Left kidney (tissue), 2 donors: Measurements from ENCODE around the gene SETD7. TPM values are rescaled to one million over a fixed set of nuclear protein-coding genes. Genes with fewer than 3 reads are reported as not detected.
"Not testable (repeated sequence)": the region's sequence is repeated elsewhere in the genome, so short reads cannot be mapped to it uniquely, and the experiment has no call there.

Source experiments
- DNase-seq: peaks from one replicate; pipeline ENCODE4 v3.0.0-alpha.2; 2013
- polyA plus RNA-seq: library from polyadenylated mRNA; unstranded; fragments of 120-200 nt; gene quantifications from one replicate; pipeline ENCODE4 v1.2.1, GENCODE V29; 2013; ENCODE audit not compliant: insufficient read length

The SETD7 gene
- polyA plus RNA-seq, 1 donor, result 14.4 TPM

DNA sequence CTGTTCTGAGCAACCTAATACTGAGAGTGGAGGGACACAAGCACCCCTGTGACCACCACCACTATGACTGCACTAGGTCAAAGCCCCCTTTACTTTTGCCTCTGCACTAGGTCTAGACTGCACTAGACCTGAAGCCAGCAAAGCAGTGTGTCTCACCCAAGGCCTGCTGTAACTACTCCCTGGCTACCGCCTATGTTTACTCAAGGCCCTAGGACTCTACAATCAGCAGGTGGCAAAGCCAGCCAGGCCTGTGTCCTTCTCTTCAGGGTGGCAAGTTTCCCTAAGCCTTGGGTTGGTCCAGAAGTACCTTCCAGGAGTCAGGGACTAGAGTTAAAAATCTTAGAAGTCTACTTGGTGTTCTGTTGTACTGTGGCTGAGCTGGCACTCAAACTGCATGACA lies 86.2 kb downstream of the SETD7 start:
- DNase-seq, result no peak

GRCh38 chr4:139469216-139469615 lies 86.8 kb downstream of the SETD7 start:
- no peak for DNase-seq

DNA sequence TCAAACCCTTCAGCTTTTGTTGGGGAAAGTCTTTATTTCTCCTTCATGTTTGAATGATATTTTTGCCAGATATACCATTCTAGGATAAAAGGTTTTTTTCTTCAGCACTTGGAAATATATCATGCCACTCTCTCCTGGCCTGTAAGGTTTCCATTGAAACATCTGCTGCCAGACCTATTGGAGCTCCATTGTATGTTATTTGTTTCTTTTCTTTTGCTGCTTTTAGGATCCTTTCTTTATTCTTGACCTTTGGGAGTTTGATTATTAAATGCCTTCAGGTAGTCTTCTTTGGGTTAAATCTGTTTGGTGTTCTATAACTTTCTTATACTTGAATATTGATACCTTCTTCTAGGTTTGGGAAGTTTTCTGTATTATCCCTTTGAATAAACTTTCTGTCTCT lies 87.3 kb downstream of the SETD7 start:
- DNase-seq, result not testable (repeated sequence)

GRCh38 chr4:139465922-139466321 lies 90.1 kb downstream of the SETD7 start:
- DNase-seq, result no peak

GRCh38 chr4:139464512-139464911 lies 91.5 kb downstream of the SETD7 start:
- DNase-seq, result not testable (repeated sequence)

DNA sequence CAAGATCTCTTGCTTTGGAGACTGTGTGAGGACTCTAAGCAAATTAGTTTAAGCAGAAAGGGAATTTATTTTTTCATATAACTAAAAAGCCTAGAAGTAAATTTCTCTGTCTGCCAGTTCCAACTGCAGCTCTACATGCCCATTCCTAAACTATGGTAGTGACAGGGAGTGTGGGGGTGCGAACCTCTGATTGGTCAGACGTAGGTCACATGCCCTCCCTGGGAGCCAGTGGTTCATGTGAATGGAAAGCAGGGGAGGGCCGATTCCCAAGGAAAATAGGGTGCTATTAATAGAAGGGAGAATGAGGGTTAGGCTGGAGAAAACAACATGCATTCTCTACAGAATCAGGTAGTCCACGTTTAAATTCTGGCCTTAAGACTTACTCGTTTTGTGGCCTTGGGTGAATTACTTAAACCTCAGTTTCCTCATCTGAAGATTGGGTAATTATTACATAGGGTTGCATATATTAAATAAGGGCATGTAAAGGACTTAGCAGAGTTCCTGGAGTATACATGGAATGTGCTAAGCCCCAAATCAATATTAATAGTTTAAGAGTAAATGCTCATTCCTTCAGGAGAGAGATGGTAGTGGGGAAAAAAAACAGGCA lies 94.9 kb downstream of the SETD7 start:
- no peak for DNase-seq

- DNase-seq, result no peak
Observed at GRCh38 chr4:139460565-139460964, 95.5 kb downstream of the SETD7 start.

DNA sequence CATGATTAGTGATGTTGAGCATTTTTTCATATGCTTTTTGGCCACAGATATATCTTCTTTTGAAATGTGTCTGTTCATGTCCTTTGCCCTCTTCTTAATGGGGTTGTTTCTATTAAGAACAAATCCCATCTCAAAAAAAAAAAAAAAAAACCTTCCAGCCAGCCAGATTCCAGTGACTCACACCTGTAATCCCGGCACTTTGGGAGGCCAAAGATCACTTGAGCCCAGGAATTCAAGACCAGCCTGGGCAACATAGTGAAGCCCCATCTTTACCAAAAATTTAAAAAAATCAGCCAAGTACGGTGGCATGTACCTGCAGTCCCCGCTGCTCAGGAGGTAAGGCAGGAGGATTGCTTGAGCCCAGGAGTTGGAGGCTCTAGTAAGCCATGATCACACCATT lies 97.0 kb downstream of the SETD7 start:
- DNase-seq, result no peak

DNA sequence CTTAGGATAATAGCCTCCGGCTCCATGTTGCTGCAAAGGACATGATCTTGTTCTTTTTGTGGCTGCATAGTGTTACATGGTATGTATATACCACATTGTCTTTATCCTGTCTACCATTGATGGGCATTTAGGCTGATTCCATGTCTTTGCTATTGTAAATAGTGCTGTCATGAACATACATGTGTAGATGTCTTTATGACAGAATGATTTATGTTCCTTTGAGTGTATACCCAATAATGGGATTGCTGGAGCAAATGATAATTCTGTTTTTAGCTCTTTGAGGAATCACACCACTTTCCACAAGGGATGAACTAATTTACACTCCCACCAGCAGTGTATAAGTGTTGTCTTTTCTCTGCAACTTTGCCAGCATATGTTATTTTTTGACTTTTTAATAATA lies 97.5 kb downstream of the SETD7 start:
- no peak for DNase-seq

DNA sequence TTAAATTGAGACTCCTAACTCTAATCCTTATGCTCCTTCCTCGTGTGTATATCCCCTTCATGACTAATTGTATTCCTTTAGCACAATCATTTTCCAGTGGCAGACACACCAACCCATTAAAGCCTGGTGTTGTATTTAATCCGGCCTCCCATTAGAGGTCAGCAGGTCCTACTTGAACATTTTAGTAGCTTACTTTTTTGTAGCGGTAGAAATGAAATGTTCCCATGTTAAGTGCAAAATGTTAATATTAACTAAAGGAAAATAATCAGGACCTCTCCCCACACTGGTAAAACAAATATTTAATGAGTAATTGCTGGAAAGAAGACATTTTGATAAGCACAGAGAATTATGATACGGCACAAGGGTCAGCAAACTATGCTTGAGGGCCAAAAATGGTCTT lies 98.7 kb downstream of the SETD7 start:
- DNase-seq, result no peak

DNA sequence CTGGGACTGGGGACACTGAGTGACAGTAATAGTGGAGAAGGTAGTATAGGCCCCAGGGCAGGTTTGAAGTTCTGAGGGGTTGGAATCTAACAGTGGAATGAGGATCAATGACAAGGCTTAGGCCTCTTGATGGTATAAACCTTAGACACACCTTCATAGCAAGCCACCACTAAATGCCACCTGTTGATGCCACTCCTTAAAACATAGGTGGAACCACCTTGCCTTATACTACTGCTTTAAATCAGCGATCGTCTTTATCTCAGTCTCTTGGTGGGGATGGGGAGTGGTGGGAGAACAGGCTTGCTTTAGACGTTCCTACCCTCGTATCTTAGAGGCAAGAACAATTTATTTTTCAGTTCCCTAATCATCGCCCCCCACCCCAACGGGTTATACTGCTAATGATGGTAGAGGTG lies 100.9 kb downstream of the SETD7 start:
- DNase-seq, result no peak

GRCh38 chr4:139454111-139455045 lies 101.6 kb downstream of the SETD7 start, which contains the start of gene RAB33B:
RAB33B (plus strand) TSS chr4:139454121; CDS start chr4:139454196, 75 bp downstream.
- DNase-seq, result no peak

- DNase-seq, result peak; percentile 95
Observed at GRCh38 chr4:139453371-139454110, 102.5 kb downstream of the SETD7 start.

DNA sequence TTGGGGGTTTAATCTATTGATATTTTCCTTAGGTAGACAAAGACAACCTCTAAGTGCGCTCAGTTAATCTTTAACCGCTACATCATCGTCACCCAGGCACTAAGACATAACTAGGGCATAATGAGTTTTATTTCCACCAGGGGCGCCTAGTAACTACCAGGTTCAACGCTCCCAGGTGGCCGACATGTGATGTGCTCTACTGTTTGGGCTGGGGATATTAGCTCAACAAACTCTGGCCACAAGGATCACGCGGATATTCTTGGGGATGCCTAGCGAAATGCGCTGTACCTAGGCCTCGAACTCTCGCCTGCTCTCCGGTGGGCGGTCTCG lies 103.0 kb downstream of the SETD7 start:
- DNase-seq, result peak; percentile 57

- no peak for DNase-seq
Observed at GRCh38 chr4:139451997-139452396, 104.0 kb downstream of the SETD7 start.

DNA sequence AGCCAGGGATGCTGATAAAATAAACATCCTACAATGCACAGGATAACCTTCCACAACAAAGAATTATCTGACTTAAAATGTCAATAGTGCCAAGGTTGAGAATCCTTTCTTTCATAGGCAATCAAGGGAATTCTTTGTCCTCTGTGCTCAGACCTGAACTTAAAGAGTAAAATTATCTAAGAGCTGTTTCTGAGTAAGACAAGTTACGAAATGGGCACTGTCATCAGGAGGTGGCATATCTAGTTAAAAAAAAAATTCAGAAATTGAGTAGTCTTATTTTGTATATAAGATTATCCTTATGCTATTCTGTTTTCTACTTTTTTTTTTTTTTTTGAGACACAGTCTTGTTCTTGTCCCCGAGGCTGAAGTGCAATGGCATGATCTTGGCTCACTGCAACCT lies 105.4 kb downstream of the SETD7 start:
- no peak for DNase-seq

GRCh38 chr4:139447078-139447477 lies 108.9 kb downstream of the SETD7 start:
- DNase-seq, result not testable (repeated sequence)

Other genes starting within 250 kb of the SETD7 start
- 10.5 TPM for gene RAB33B, start 102.1 kb downstream of the SETD7 start, polyA plus RNA-seq
- 52.5 TPM for gene MGST2, start 109.6 kb upstream of the SETD7 start, polyA plus RNA-seq